H1 (cell line): ENCODE results near the gene PIAS1. TPM values are rescaled to one million over a fixed set of nuclear protein-coding genes. Genes with fewer than 3 reads are reported as not detected.
"Not testable (repeated sequence)": the region's sequence is repeated elsewhere in the genome, so short reads cannot be mapped to it uniquely, and the experiment has no call there.

Experiments
- CTCF ChIA-PET: fragments of 300-600 bp; sonication (Branson Sonifier 250); formaldehyde crosslinking; loops from one replicate; lab custom pipeline; 2021; ENCODE audit not compliant: partially characterized antibody; lab: Charles Lee
- POLR2A ChIA-PET: fragments of 300-600 bp; sonication (Branson Sonifier 250); formaldehyde crosslinking; loops from one replicate; lab custom pipeline; 2021; ENCODE audit warnings: inconsistent platforms; ENCODE audit not compliant: partially characterized antibody; lab: Charles Lee
- DNase-seq, 2 experiments: peaks; one replicate each; pipeline versions ENCODE4 v3.0.0 to v3.0.0-alpha.2; 2010 to 2022; ENCODE audit warnings: low spot score in 2 of 2, low read depth in 1 of 2, mixed read lengths in 1 of 2
- FAIRE-seq: peaks from 2 replicates; lab custom pipeline; 2011; peaks lifted over from hg19 to GRCh38; lab: Jason Lieb, UNC
- H2AFZ ChIP-seq: 2 replicates; pipeline ENCODE4 v1.8.1; 2012; ENCODE audit warnings: low read length, inconsistent platforms
- H2AK5ac ChIP-seq: 2 replicates; pipeline ENCODE4 v1.6.1; 2013; ENCODE audit warnings: low read depth, low read length
- H2BK120ac ChIP-seq: replicated peaks from 2 replicates; pipeline ENCODE3; 2013; ENCODE audit warnings: low read depth, low read length, inconsistent platforms
- H2BK12ac ChIP-seq: 2 replicates; pipeline ENCODE4 v1.6.1; 2013; ENCODE audit warnings: low read depth, low read length
- H2BK15ac ChIP-seq: 2 replicates; pipeline ENCODE4 v1.6.1; 2013; ENCODE audit warnings: low read length
- H2BK20ac ChIP-seq: 2 replicates; pipeline ENCODE4 v1.6.1; 2013; ENCODE audit warnings: low read length
- H2BK5ac ChIP-seq: 2 replicates; pipeline ENCODE4 v1.6.1; 2013; ENCODE audit warnings: low read depth, low read length
- H3K14ac ChIP-seq: 2 replicates; pipeline ENCODE4 v1.6.1; 2013; ENCODE audit warnings: inconsistent platforms; ENCODE audit not compliant: insufficient read length
- H3K18ac ChIP-seq: 2 replicates; pipeline ENCODE4 v1.6.1; 2013; ENCODE audit warnings: low read length; ENCODE audit errors: extremely low read depth
- H3K23ac ChIP-seq: 2 replicates; pipeline ENCODE4 v1.6.1; 2013; ENCODE audit warnings: inconsistent platforms; ENCODE audit not compliant: insufficient read length
- H3K23me2 ChIP-seq: 2 replicates; pipeline ENCODE4 v1.6.1; 2013; ENCODE audit warnings: low read depth, low read length
- H3K27ac ChIP-seq: 2 replicates; pipeline ENCODE4 v1.6.1; 2011; ENCODE audit warnings: low read depth, low read length, inconsistent platforms
- H3K27me3 ChIP-seq, 4 experiments: replicated peaks in 1 of 4; 1 replicate in 1 of 4; 2 replicates in 3 of 4; pipeline versions ENCODE4 v1.6.1 to v1.8.1; 2011 to 2013; ENCODE audit warnings: low read length in 3 of 4, mild to moderate bottlenecking in 3 of 4, inconsistent platforms in 2 of 4, mixed read lengths in 2 of 4, moderate library complexity in 1 of 4; ENCODE audit not compliant: control insufficient read depth in 3 of 4, insufficient read depth in 3 of 4; ENCODE audit errors: extremely low read depth in 1 of 4
- H3K36me3 ChIP-seq, 4 experiments: 2 replicates each; pipeline versions ENCODE4 v1.6.1 to v1.8.1; 2011 to 2013; ENCODE audit warnings: mild to moderate bottlenecking in 4 of 4, low read length in 3 of 4, moderate library complexity in 2 of 4, control low read depth in 1 of 4, inconsistent platforms in 1 of 4; ENCODE audit not compliant: insufficient read depth in 4 of 4, control insufficient read depth in 2 of 4
- H3K4ac ChIP-seq: replicated peaks from 2 replicates; pipeline ENCODE3; 2013; ENCODE audit warnings: low read length, low read depth, mixed read lengths, inconsistent platforms; ENCODE audit not compliant: insufficient read length
- H3K4me1 ChIP-seq, 4 experiments: replicated peaks in 1 of 4; 1 replicate in 1 of 4; 2 replicates in 3 of 4; pipeline versions ENCODE4 v1.6.1 to v1.8.1; 2011 to 2013; ENCODE audit warnings: low read length in 3 of 4, inconsistent platforms in 2 of 4, mixed read lengths in 1 of 4; ENCODE audit not compliant: insufficient read depth in 4 of 4, control insufficient read depth in 3 of 4
- H3K4me2 ChIP-seq, 2 experiments: 2 replicates each; pipeline versions ENCODE4 v1.6.1 to v1.8.1; 2011 to 2013; ENCODE audit warnings: low read depth in 2 of 2, low read length in 2 of 2, control low read depth in 1 of 2, inconsistent platforms in 1 of 2, mild to moderate bottlenecking in 1 of 2; ENCODE audit not compliant: insufficient read depth in 1 of 2
- H3K4me3 ChIP-seq, 4 experiments: fragments of 200-600, 300-600 bp in 1 of 4; sonication (generic), shearing (Covaris generic), sonication (Bioruptor Twin) in 1 of 4; 2 replicates each; pipeline versions ENCODE4 v1.5.1 to v1.8.1; 2011 to 2016; ENCODE audit warnings: low read length in 4 of 4, low read depth in 3 of 4, control low read depth in 2 of 4, inconsistent platforms in 2 of 4, mild to moderate bottlenecking in 2 of 4, mixed read lengths in 1 of 4, moderate library complexity in 1 of 4; ENCODE audit not compliant: insufficient read depth in 2 of 4; ENCODE audit errors: extremely low read depth in 1 of 4
- H3K56ac ChIP-seq: replicated peaks from 2 replicates; pipeline ENCODE3; 2013; ENCODE audit warnings: low read depth, mild to moderate bottlenecking, mixed read lengths, low read length, inconsistent platforms; ENCODE audit not compliant: insufficient read length
- H3K79me1 ChIP-seq: 2 replicates; pipeline ENCODE4 v1.6.1; 2013; ENCODE audit warnings: low read depth, low read length, control low read depth
- H3K79me2 ChIP-seq, 2 experiments: 2 replicates each; pipeline versions ENCODE4 v1.6.1 to v1.8.1; 2012 to 2013; ENCODE audit warnings: low read length in 2 of 2, mild to moderate bottlenecking in 2 of 2, inconsistent platforms in 1 of 2; ENCODE audit not compliant: insufficient read depth in 2 of 2, control insufficient read depth in 1 of 2
- H3K9ac ChIP-seq, 4 experiments: replicated peaks in 1 of 4; 1 replicate in 1 of 4; 2 replicates in 3 of 4; pipeline versions ENCODE4 v1.6.1 to v1.8.1; 2011 to 2013; ENCODE audit warnings: low read depth in 3 of 4, low read length in 3 of 4, control low read depth in 2 of 4, mild to moderate bottlenecking in 2 of 4, moderate library complexity in 2 of 4, inconsistent platforms in 1 of 4; ENCODE audit errors: extremely low read depth in 1 of 4
- H3K9me3 ChIP-seq, 2 experiments: 2 replicates each; pipeline versions ENCODE4 v1.6.1 to v1.8.1; 2012 to 2013; ENCODE audit warnings: mild to moderate bottlenecking in 2 of 2, moderate library complexity in 2 of 2, control low read depth in 1 of 2, inconsistent platforms in 1 of 2, low read depth in 1 of 2, low read length in 1 of 2, mixed read lengths in 1 of 2; ENCODE audit not compliant: insufficient read depth in 2 of 2
- H4K20me1 ChIP-seq, 2 experiments: replicated peaks in 1 of 2; 2 replicates each; pipeline versions ENCODE3 to v1.8.1; 2011 to 2013; ENCODE audit warnings: inconsistent platforms in 2 of 2, low read length in 2 of 2, mild to moderate bottlenecking in 1 of 2; ENCODE audit not compliant: insufficient read depth in 2 of 2, control insufficient read depth in 1 of 2
- H4K5ac ChIP-seq: 2 replicates; pipeline ENCODE4 v1.6.1; 2013; ENCODE audit warnings: low read length, low read depth, mixed read lengths, inconsistent platforms; ENCODE audit not compliant: insufficient read length
- H4K8ac ChIP-seq: 2 replicates; pipeline ENCODE4 v1.8.0; 2013; ENCODE audit warnings: mild to moderate bottlenecking, moderate library complexity, low read length, inconsistent platforms; ENCODE audit not compliant: insufficient read depth; ENCODE audit errors: extremely low read depth
- H4K91ac ChIP-seq: replicated peaks from 2 replicates; pipeline ENCODE3; 2013; ENCODE audit warnings: low read length, mixed read lengths, inconsistent platforms; ENCODE audit not compliant: insufficient read length
- whole genome bisulfite sequencing, 2 experiments: shearing (Covaris generic) in 1 of 2; methylation state at CpG; one replicate each; pipeline versions ENCODE4 v1.1.6 to v1.1.7; 2013 to 2015; ENCODE audit warnings: low lambda C conversion rate in 2 of 2, mixed read lengths in 2 of 2, inconsistent platforms in 1 of 2, low coverage in 1 of 2, missing lambda C conversion rate in 1 of 2; ENCODE audit not compliant: insufficient replicate concordance in 2 of 2, insufficient coverage in 1 of 2, insufficient read length in 1 of 2; ENCODE audit errors: extremely low coverage in 1 of 2, missing lambda C conversion rate in 1 of 2; 5-methylcytosine and 5-hydroxymethylcytosine counted together
- polyA plus RNA-seq, 7 experiments: library from polyadenylated mRNA; depleted of rRNA in 3 of 7; stranded (reverse) in 5 of 7; unstranded in 2 of 7; fragments of >200 nt in 5 of 7; fragments of 200-250 nt in 2 of 7; gene quantifications; 1 replicate in 5 of 7; 2 replicates in 1 of 7; 4 replicates in 1 of 7; pipeline versions ENCODE4 v1.2.1 to v1.2.3, GENCODE V29; 2011 to 2013; ENCODE audit warnings: missing spikeins in 2 of 7, mixed read lengths in 2 of 7
- total RNA-seq: library from RNA; stranded (reverse); fragmentation: NEBNext Ultra II Directional; extraction: Animal tissue kit (Norgen Biotek cat#: 25700); gene quantifications from 2 replicates; pipeline ENCODE4 v1.2.1, GENCODE V29; 2021

PIAS1 gene
- total and polyA plus RNA-seq, 2 of the 8 experiments (the other 6 are each of a cell fraction or from before 2014, with no cell fraction given): 30.8 to 34.5 TPM

GRCh38 chr15:68221530-68222431, 167.7 kb downstream of the PIAS1 start:
- Histone ChIP-seq H3K79me1 (peaks cover 25% of the 10 kb centered on the region), H3K36me3 (peaks cover 3 to 26% (median 14%) of the 10 kb centered on the region in 4 experiments; a peak in 6 of 8 replicates), H3K79me2 (peaks cover 22 to 76% of the 10 kb centered on the region in 2 experiments), H4K20me1 (peaks cover 0 to 11% of the 10 kb centered on the region in 2 experiments), H3K9me3 (peaks cover 0 to 15% of the 10 kb centered on the region in 2 experiments; a peak in 2 of 4 replicates)
- H3K27ac ChIP-seq, H3K14ac ChIP-seq, H2BK12ac ChIP-seq, H3K4ac ChIP-seq, H4K91ac ChIP-seq, H2BK20ac ChIP-seq, H2AK5ac ChIP-seq, H2BK120ac ChIP-seq, H3K18ac ChIP-seq, H3K23ac ChIP-seq, H4K8ac ChIP-seq, H3K9ac ChIP-seq, H3K4me2 ChIP-seq, POLR2A ChIA-PET, H2BK15ac ChIP-seq, H3K4me3 ChIP-seq, H3K23me2 ChIP-seq, H3K27me3 ChIP-seq, H3K4me1 ChIP-seq, H4K5ac ChIP-seq, H2BK5ac ChIP-seq, H2AFZ ChIP-seq, FAIRE-seq, H3K56ac ChIP-seq: not testable (repeated sequence)
- DNase-seq: peak in 1 of 2 experiments; percentile 30
- CTCF ChIA-PET: interaction anchor here (0.9 to 1.2 kb wide), 2 partner anchors 359 to 673 kb away, joined by 3 read pairs; no protein-coding TSS in a partner anchor
- WGBS, 2 experiments: 89% methylated on average over 40 of the region's 55 CpGs; no CpG with 5 or more reads in 1 of the 2 experiments
